ENCODE results near the gene HCN1.

GRCh38 chr5:45383985-45384384 is 312.2 kb downstream of the HCN1 start:
- TF ChIP-seq CTCF (IDR thresholded peaks at IDR 0.05 in 8 of 11, conservative IDR thresholded peaks at IDR 0.05 in 3 of 11) (no peak), POLR2A (IDR thresholded peaks at IDR 0.05) (no peak), POLR2AphosphoS5 (IDR thresholded peaks at IDR 0.05) (no peak)
